ENCODE data around the gene PLAAT4.

The PLAAT4 gene, protein sequence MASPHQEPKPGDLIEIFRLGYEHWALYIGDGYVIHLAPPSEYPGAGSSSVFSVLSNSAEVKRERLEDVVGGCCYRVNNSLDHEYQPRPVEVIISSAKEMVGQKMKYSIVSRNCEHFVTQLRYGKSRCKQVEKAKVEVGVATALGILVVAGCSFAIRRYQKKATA

DNA sequence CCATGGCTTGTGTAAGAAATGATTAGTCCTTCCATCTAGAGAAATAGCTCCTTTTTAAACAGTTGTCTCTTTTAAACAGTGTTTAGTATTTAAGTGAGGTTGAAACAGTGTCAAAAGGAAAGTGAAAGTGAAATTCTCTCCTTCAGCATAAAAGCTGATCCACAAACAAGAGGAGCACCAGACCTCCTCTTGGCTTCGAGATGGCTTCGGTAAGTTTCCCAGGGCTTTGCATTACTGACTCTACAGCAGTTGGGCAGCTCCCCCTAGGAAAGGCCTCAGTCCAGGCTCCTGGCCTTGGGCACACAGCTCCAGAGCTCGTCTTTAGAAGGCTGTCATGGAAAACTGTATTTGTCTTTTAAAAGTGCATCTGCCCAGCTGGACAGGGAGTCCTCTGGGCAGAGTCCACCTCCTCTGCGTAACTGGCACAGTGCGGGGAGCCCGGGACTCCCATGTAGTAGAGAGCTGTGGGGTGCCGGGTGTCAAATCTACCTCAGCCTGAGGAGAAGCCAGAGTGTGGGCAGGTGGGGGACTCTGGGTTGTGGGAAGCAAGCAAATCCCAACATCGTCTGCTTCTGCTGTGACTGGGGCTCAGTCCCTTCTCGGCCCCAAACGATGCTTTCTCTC, at the start of gene PLAAT4:
PLAAT4 (plus strand) TSS at position 140 of the 624 bp plus-strand sequence; CDS start at position 201, 61 bp downstream.
- TF ChIP-seq NFIC (IDR thresholded peaks at IDR 0.05) (no peak), CEBPB (IDR thresholded peaks at IDR 0.05) (no peak), TCF12 (IDR thresholded peaks at IDR 0.05; ENCODE audit: low read depth) (no peak), ZBTB7A (IDR thresholded peaks at IDR 0.05; ENCODE audit: low read depth) (no peak), TAF1 (IDR thresholded peaks at IDR 0.05; ENCODE audit: low read depth) (no peak), EGR1 (IDR thresholded peaks at IDR 0.05) (no peak), CREB1 (IDR thresholded peaks at IDR 0.05; ENCODE audit: low read depth) (no peak), FOXM1 (IDR thresholded peaks at IDR 0.05; ENCODE audit: borderline replicate concordance, low read depth) (no peak), YY1 (IDR thresholded peaks at IDR 0.05; ENCODE audit: low read depth) (no peak), RAD21 (IDR thresholded peaks at IDR 0.05; ENCODE audit: low read depth) (no peak), EP300 (IDR thresholded peaks at IDR 0.05; ENCODE audit: borderline replicate concordance) (no peak), TEAD4 (IDR thresholded peaks at IDR 0.05) (no peak)
- TF ChIP-seq, protein P1, sequence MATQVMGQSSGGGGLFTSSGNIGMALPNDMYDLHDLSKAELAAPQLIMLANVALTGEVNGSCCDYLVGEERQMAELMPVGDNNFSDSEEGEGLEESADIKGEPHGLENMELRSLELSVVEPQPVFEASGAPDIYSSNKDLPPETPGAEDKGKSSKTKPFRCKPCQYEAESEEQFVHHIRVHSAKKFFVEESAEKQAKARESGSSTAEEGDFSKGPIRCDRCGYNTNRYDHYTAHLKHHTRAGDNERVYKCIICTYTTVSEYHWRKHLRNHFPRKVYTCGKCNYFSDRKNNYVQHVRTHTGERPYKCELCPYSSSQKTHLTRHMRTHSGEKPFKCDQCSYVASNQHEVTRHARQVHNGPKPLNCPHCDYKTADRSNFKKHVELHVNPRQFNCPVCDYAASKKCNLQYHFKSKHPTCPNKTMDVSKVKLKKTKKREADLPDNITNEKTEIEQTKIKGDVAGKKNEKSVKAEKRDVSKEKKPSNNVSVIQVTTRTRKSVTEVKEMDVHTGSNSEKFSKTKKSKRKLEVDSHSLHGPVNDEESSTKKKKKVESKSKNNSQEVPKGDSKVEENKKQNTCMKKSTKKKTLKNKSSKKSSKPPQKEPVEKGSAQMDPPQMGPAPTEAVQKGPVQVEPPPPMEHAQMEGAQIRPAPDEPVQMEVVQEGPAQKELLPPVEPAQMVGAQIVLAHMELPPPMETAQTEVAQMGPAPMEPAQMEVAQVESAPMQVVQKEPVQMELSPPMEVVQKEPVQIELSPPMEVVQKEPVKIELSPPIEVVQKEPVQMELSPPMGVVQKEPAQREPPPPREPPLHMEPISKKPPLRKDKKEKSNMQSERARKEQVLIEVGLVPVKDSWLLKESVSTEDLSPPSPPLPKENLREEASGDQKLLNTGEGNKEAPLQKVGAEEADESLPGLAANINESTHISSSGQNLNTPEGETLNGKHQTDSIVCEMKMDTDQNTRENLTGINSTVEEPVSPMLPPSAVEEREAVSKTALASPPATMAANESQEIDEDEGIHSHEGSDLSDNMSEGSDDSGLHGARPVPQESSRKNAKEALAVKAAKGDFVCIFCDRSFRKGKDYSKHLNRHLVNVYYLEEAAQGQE (IDR thresholded peaks at IDR 0.05; ENCODE audit: low read depth): no peak
- TF ChIP-seq, protein P2, sequence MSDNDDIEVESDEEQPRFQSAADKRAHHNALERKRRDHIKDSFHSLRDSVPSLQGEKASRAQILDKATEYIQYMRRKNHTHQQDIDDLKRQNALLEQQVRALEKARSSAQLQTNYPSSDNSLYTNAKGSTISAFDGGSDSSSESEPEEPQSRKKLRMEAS (IDR thresholded peaks at IDR 0.05): no peak
- TF ChIP-seq, protein P3, sequence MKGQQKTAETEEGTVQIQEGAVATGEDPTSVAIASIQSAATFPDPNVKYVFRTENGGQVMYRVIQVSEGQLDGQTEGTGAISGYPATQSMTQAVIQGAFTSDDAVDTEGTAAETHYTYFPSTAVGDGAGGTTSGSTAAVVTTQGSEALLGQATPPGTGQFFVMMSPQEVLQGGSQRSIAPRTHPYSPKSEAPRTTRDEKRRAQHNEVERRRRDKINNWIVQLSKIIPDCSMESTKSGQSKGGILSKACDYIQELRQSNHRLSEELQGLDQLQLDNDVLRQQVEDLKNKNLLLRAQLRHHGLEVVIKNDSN (IDR thresholded peaks at IDR 0.05): no peak

DNA sequence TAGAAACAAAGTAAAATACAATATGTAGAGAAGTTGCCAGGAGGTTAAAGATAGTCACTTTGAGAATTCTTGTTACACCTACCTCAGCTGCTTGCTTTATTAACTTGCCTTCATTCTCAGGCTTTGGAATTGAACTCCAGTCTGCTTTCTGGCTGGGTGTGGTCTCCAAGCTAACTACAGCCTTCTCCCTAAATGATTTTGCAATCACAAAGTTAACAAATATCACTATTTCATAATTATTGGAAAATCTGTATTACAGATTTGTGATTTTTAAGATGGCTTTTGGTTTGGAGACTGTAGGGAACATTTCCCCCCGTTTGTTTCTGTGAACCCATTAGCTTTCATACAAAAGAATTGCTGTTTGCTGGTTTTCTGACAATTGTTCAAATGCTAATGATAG, 47.8 kb upstream of the PLAAT4 start:
- TF ChIP-seq EGR1 (IDR thresholded peaks at IDR 0.05) (no peak), ZBTB7A (IDR thresholded peaks at IDR 0.05; ENCODE audit: low read depth) (no peak), NFIC (IDR thresholded peaks at IDR 0.05) (no peak), TCF12 (IDR thresholded peaks at IDR 0.05; ENCODE audit: low read depth) (no peak), RAD21 (IDR thresholded peaks at IDR 0.05; ENCODE audit: low read depth) (no peak)
- TF ChIP-seq, protein P3 (IDR thresholded peaks at IDR 0.05): no peak

DNA sequence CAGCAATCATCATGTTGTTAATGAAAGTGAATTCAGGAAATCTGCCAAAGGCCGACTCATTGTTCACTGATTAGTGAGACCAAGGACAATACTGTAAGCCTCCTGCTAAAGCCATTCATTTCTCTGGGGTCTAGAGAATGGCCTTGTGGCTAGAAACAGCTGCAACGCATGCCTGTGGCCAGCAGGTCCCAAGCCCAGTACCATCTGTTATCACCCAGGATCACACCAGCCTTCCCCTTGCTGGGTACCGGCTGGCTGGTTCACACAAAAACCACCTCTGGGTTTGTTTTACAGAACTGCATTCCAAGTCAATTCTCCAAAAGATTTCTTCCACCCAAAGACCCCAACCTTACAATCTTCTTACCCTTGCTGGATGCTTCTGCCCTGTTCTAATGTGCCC, 46.7 kb upstream of the PLAAT4 start:
- no peak for TF ChIP-seq TEAD4 (IDR thresholded peaks at IDR 0.05)
- no peak for TF ChIP-seq EGR1 (IDR thresholded peaks at IDR 0.05)

DNA sequence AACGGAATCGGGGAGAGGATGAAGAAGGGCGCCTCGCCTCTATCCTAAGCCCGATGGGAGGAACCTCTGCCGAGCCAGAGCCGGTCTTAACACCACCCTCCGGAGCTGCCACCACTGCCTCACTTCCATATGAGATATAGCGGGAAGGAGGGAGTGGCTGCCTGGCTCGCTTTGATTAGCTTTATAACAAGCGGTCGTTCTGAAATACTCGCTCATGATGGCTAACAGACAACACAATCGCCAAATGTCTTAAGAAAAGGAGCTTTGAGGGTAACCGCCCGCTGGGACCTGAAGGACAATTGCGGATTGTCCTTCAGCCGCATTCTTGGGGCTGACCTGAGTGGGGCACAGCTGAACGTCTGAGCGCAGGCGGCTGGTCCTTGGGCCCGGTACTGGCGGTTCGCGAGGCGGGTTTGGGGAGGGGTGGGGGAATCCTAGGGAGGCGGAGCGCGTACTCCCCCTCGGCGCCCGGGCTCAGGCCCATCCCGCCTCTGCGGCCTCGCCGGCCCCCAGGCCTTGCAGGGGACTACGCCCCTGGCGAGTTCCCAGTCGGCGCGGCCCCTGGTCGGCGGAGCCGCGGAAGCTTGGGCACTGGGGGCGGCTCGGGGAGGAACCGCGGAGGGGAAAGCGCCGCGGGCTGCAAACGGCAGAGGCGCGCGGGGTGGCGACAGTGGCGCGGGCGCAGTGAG, 45.9 kb upstream of the PLAAT4 start, which contains the start of gene PLAAT5:
PLAAT5 (minus strand) TSS at position 617 of the 689 bp plus-strand sequence; CDS start at position 484, 133 bp downstream.
- no peak for TF ChIP-seq FOXM1 (IDR thresholded peaks at IDR 0.05; ENCODE audit: borderline replicate concordance, low read depth)
- TF ChIP-seq EP300 (IDR thresholded peaks at IDR 0.05; ENCODE audit: borderline replicate concordance): no peak
- TF ChIP-seq, protein P3 (IDR thresholded peaks at IDR 0.05): no peak
- no peak for TF ChIP-seq RAD21 (IDR thresholded peaks at IDR 0.05; ENCODE audit: low read depth)
- TF ChIP-seq ZBTB7A (IDR thresholded peaks at IDR 0.05; ENCODE audit: low read depth): no peak
- TF ChIP-seq EGR1 (IDR thresholded peaks at IDR 0.05): no peak
- no peak for TF ChIP-seq TCF12 (IDR thresholded peaks at IDR 0.05; ENCODE audit: low read depth)
- TF ChIP-seq TEAD4 (IDR thresholded peaks at IDR 0.05): no peak

DNA sequence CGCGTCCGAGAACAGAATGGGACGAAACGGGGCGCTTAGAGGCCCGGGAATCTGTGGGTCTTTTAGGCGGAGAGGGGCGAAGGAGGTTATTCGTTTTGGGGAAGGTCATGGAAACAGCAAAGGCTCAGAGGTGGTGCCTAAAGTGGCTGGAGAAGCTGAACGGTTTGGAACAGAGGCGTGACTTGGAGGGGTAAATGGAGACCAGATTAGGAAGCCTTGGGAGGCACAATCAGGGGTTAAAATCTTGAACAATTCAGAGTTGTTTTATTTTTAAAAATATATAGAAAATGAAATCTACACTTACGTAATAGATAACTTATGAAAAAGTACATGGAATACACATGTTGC, 45.4 kb upstream of the PLAAT4 start:
- TF ChIP-seq, protein P1 (IDR thresholded peaks at IDR 0.05; ENCODE audit: low read depth): no peak
- no peak for TF ChIP-seq TEAD4 (IDR thresholded peaks at IDR 0.05)

Measured in Ishikawa (cell line).